ENCODE measurements around the gene MYO9B.

MYO9B gene

GRCh38 chr19:17075035-17075863, at the start of gene MYO9B, which contains the start of gene HAUS8:
Gene MYO9B (plus strand): TSS chr19:17075777. CDS start chr19:17101718, 25,941 bp downstream.
Gene HAUS8 (minus strand): TSS chr19:17075452. CDS start chr19:17075422, 30 bp downstream.
- H3K4me1 ChIP-seq (ENCODE audit: control insufficient read depth in 1 of 2, insufficient read depth in 2 of 2, low read length in 2 of 2) = peaks cover 10 to 36% of the 10 kb centered on the region in 2 donors
- peaks cover 0 to 7% of the 10 kb centered on the region in 2 donors for H3K36me3 ChIP-seq (ENCODE audit: control insufficient read depth in 1 of 2, insufficient read depth in 2 of 2, low read length in 2 of 2)
- H3K9me3 ChIP-seq (ENCODE audit: control insufficient read depth in 1 of 2, low read length in 2 of 2) = no peaks in the 10 kb centered on the region
- H3K27ac ChIP-seq (ENCODE audit: low read length) = peak within 1 kb of the TSS; percentile 88
- peak within 1 kb of the TSS; percentile 92 to 94 for H3K4me3 ChIP-seq (ENCODE audit: low read depth in 1 of 2, low read length in 2 of 2)
- H3K27me3 ChIP-seq (ENCODE audit: low read depth, low read length) = no peaks in the 10 kb centered on the region

GRCh38 chr19:17025991-17026658, 49.5 kb upstream of the MYO9B start:
- peak overlapping the region in 1 of 2 donors; percentile 19 for H3K4me3 ChIP-seq (ENCODE audit: low read depth in 1 of 2, low read length in 2 of 2)
- no peak overlapping the region for H3K27ac ChIP-seq (ENCODE audit: low read length)
- no peaks in the 10 kb centered on the region for H3K36me3 ChIP-seq (ENCODE audit: control insufficient read depth in 1 of 2, insufficient read depth in 2 of 2, low read length in 2 of 2)
- H3K4me1 ChIP-seq (ENCODE audit: control insufficient read depth in 1 of 2, insufficient read depth in 2 of 2, low read length in 2 of 2) = no peaks in the 10 kb centered on the region
- peaks cover 12 to 19% of the 10 kb centered on the region in 2 donors for H3K9me3 ChIP-seq (ENCODE audit: control insufficient read depth in 1 of 2, low read length in 2 of 2)
- peaks cover 19% of the 10 kb centered on the region for H3K27me3 ChIP-seq (ENCODE audit: low read depth, low read length)

GRCh38 chr19:17026706-17027534, 48.7 kb upstream of the MYO9B start, which contains the start of gene CPAMD8:
Gene CPAMD8 (minus strand): TSS chr19:17026810. CDS start chr19:17026642, 168 bp downstream.
- Histone ChIP-seq H3K27ac (ENCODE audit: low read length) (no peak within 1 kb of the TSS), H3K4me3 (ENCODE audit: low read depth in 1 of 2, low read length in 2 of 2) (peak within 1 kb of the TSS in 1 of 2 donors; percentile 19), H3K27me3 (ENCODE audit: low read depth, low read length) (peaks cover 19% of the 10 kb centered on the region), H3K4me1 (ENCODE audit: control insufficient read depth in 1 of 2, insufficient read depth in 2 of 2, low read length in 2 of 2) (no peaks in the 10 kb centered on the region), H3K9me3 (ENCODE audit: control insufficient read depth in 1 of 2, low read length in 2 of 2) (peaks cover 12 to 19% of the 10 kb centered on the region in 2 donors), H3K36me3 (ENCODE audit: control insufficient read depth in 1 of 2, insufficient read depth in 2 of 2, low read length in 2 of 2) (no peaks in the 10 kb centered on the region)

- peaks cover 12 to 19% of the 10 kb centered on the region in 2 donors for H3K9me3 ChIP-seq (ENCODE audit: control insufficient read depth in 1 of 2, low read length in 2 of 2)
- H3K36me3 ChIP-seq (ENCODE audit: control insufficient read depth in 1 of 2, insufficient read depth in 2 of 2, low read length in 2 of 2) = no peaks in the 10 kb centered on the region
- no peak overlapping the region for H3K27ac ChIP-seq (ENCODE audit: low read length)
- peaks cover 19% of the 10 kb centered on the region for H3K27me3 ChIP-seq (ENCODE audit: low read depth, low read length)
- no peaks in the 10 kb centered on the region for H3K4me1 ChIP-seq (ENCODE audit: control insufficient read depth in 1 of 2, insufficient read depth in 2 of 2, low read length in 2 of 2)
- H3K4me3 ChIP-seq (ENCODE audit: low read depth in 1 of 2, low read length in 2 of 2) = no peak overlapping the region
Observed at GRCh38 chr19:17027535-17027975, 48.0 kb upstream of the MYO9B start.

- Histone ChIP-seq H3K9me3 (ENCODE audit: control insufficient read depth in 1 of 2, low read length in 2 of 2) (no peaks in the 10 kb centered on the region), H3K36me3 (ENCODE audit: control insufficient read depth in 1 of 2, insufficient read depth in 2 of 2, low read length in 2 of 2) (no peaks in the 10 kb centered on the region), H3K4me1 (ENCODE audit: control insufficient read depth in 1 of 2, insufficient read depth in 2 of 2, low read length in 2 of 2) (no peaks in the 10 kb centered on the region), H3K27me3 (ENCODE audit: low read depth, low read length) (peaks cover 13% of the 10 kb centered on the region), H3K4me3 (ENCODE audit: low read depth in 1 of 2, low read length in 2 of 2) (no peak overlapping the region), H3K27ac (ENCODE audit: low read length) (no peak overlapping the region)
Observed at GRCh38 chr19:17031741-17032140, 43.8 kb upstream of the MYO9B start.

- Histone ChIP-seq H3K9me3 (ENCODE audit: control insufficient read depth in 1 of 2, low read length in 2 of 2) (no peaks in the 10 kb centered on the region), H3K27ac (ENCODE audit: low read length) (no peak overlapping the region), H3K36me3 (ENCODE audit: control insufficient read depth in 1 of 2, insufficient read depth in 2 of 2, low read length in 2 of 2) (no peaks in the 10 kb centered on the region), H3K4me1 (ENCODE audit: control insufficient read depth in 1 of 2, insufficient read depth in 2 of 2, low read length in 2 of 2) (no peaks in the 10 kb centered on the region), H3K27me3 (ENCODE audit: low read depth, low read length) (no peaks in the 10 kb centered on the region), H3K4me3 (ENCODE audit: low read depth in 1 of 2, low read length in 2 of 2) (no peak overlapping the region)
Observed at GRCh38 chr19:17035842-17036424, 39.6 kb upstream of the MYO9B start.

GRCh38 chr19:17036640-17037039, 38.9 kb upstream of the MYO9B start:
- H3K9me3 ChIP-seq (ENCODE audit: control insufficient read depth in 1 of 2, low read length in 2 of 2) = no peaks in the 10 kb centered on the region
- no peak overlapping the region for H3K27ac ChIP-seq (ENCODE audit: low read length)
- H3K4me1 ChIP-seq (ENCODE audit: control insufficient read depth in 1 of 2, insufficient read depth in 2 of 2, low read length in 2 of 2) = peaks cover under 1% of the 10 kb centered on the region in 2 donors
- H3K27me3 ChIP-seq (ENCODE audit: low read depth, low read length) = no peaks in the 10 kb centered on the region
- H3K4me3 ChIP-seq (ENCODE audit: low read depth in 1 of 2, low read length in 2 of 2) = no peak overlapping the region
- H3K36me3 ChIP-seq (ENCODE audit: control insufficient read depth in 1 of 2, insufficient read depth in 2 of 2, low read length in 2 of 2) = no peaks in the 10 kb centered on the region

GRCh38 chr19:17037184-17037583, 38.4 kb upstream of the MYO9B start:
- Histone ChIP-seq H3K9me3 (ENCODE audit: control insufficient read depth in 1 of 2, low read length in 2 of 2) (no peaks in the 10 kb centered on the region), H3K27me3 (ENCODE audit: low read depth, low read length) (no peaks in the 10 kb centered on the region), H3K4me3 (ENCODE audit: low read depth in 1 of 2, low read length in 2 of 2) (no peak overlapping the region), H3K27ac (ENCODE audit: low read length) (no peak overlapping the region), H3K36me3 (ENCODE audit: control insufficient read depth in 1 of 2, insufficient read depth in 2 of 2, low read length in 2 of 2) (no peaks in the 10 kb centered on the region), H3K4me1 (ENCODE audit: control insufficient read depth in 1 of 2, insufficient read depth in 2 of 2, low read length in 2 of 2) (peaks cover 5 to 6% of the 10 kb centered on the region in 2 donors)

GRCh38 chr19:17037966-17038500, 37.5 kb upstream of the MYO9B start:
- no peaks in the 10 kb centered on the region for H3K27me3 ChIP-seq (ENCODE audit: low read depth, low read length)
- H3K27ac ChIP-seq (ENCODE audit: low read length) = no peak overlapping the region
- H3K4me1 ChIP-seq (ENCODE audit: control insufficient read depth in 1 of 2, insufficient read depth in 2 of 2, low read length in 2 of 2) = peaks cover 5 to 6% of the 10 kb centered on the region in 2 donors
- no peaks in the 10 kb centered on the region for H3K9me3 ChIP-seq (ENCODE audit: control insufficient read depth in 1 of 2, low read length in 2 of 2)
- no peak overlapping the region for H3K4me3 ChIP-seq (ENCODE audit: low read depth in 1 of 2, low read length in 2 of 2)
- H3K36me3 ChIP-seq (ENCODE audit: control insufficient read depth in 1 of 2, insufficient read depth in 2 of 2, low read length in 2 of 2) = no peaks in the 10 kb centered on the region

GRCh38 chr19:17041976-17042375, 33.6 kb upstream of the MYO9B start:
- no peaks in the 10 kb centered on the region for H3K27me3 ChIP-seq (ENCODE audit: low read depth, low read length)
- H3K9me3 ChIP-seq (ENCODE audit: control insufficient read depth in 1 of 2, low read length in 2 of 2) = no peaks in the 10 kb centered on the region
- H3K4me3 ChIP-seq (ENCODE audit: low read depth in 1 of 2, low read length in 2 of 2) = no peak overlapping the region
- peaks cover 5 to 6% of the 10 kb centered on the region in 2 donors for H3K4me1 ChIP-seq (ENCODE audit: control insufficient read depth in 1 of 2, insufficient read depth in 2 of 2, low read length in 2 of 2)
- H3K27ac ChIP-seq (ENCODE audit: low read length) = no peak overlapping the region
- H3K36me3 ChIP-seq (ENCODE audit: control insufficient read depth in 1 of 2, insufficient read depth in 2 of 2, low read length in 2 of 2) = no peaks in the 10 kb centered on the region
